GM21786 (cell line): ENCODE data around the gene SCP2D1.
"Not testable (repeated sequence)": the region's sequence is repeated elsewhere in the genome, so short reads cannot be mapped to it uniquely, and the experiment has no call there.

Experiments used
- ATAC-seq: cut with Tn5 transposase; IDR thresholded peaks from one replicate; pipeline ENCODE4 v1.9.1; 2021; ENCODE audit not compliant: unreplicated experiment

The SCP2D1 gene

GRCh38 chr20:18813483-18813882 lies at the start of gene SCP2D1:
TSS of gene SCP2D1 (plus strand) at chr20:18813783. CDS start at chr20:18813816, 33 bp downstream.
- ATAC-seq: no peak

- no peak for ATAC-seq
Measured at GRCh38 chr20:18767676-18768075, 45.9 kb upstream of the SCP2D1 start.

- ATAC-seq: no peak
Measured at GRCh38 chr20:18773566-18773965, 40.0 kb upstream of the SCP2D1 start.

GRCh38 chr20:18774207-18774606 lies 39.4 kb upstream of the SCP2D1 start:
- ATAC-seq: no peak

- ATAC-seq: no peak
Measured at GRCh38 chr20:18775633-18776032, 38.0 kb upstream of the SCP2D1 start.

- no peak for ATAC-seq
Measured at GRCh38 chr20:18778690-18779392, 34.7 kb upstream of the SCP2D1 start.

- no peak for ATAC-seq
Measured at GRCh38 chr20:18780385-18781130, 33.0 kb upstream of the SCP2D1 start.

GRCh38 chr20:18781509-18781908 lies 32.1 kb upstream of the SCP2D1 start:
- no peak for ATAC-seq

GRCh38 chr20:18783385-18783959 lies 30.1 kb upstream of the SCP2D1 start:
- no peak for ATAC-seq

GRCh38 chr20:18787046-18787445 lies 26.5 kb upstream of the SCP2D1 start:
- not testable (repeated sequence) for ATAC-seq

GRCh38 chr20:18788021-18788420 lies 25.6 kb upstream of the SCP2D1 start:
- no peak for ATAC-seq

GRCh38 chr20:18790787-18791186 lies 22.8 kb upstream of the SCP2D1 start:
- no peak for ATAC-seq

GRCh38 chr20:18793625-18794427 lies 19.8 kb upstream of the SCP2D1 start:
- ATAC-seq: peak; percentile 99

- ATAC-seq: no peak
Measured at GRCh38 chr20:18794428-18794787, 19.2 kb upstream of the SCP2D1 start.

- ATAC-seq: no peak
Measured at GRCh38 chr20:18795366-18795765, 18.2 kb upstream of the SCP2D1 start.

- ATAC-seq: no peak
Measured at GRCh38 chr20:18796282-18796833, 17.2 kb upstream of the SCP2D1 start.

GRCh38 chr20:18801516-18801915 lies 12.1 kb upstream of the SCP2D1 start:
- ATAC-seq: no peak

- ATAC-seq: peak; percentile 82
Measured at GRCh38 chr20:18802012-18802634, 11.5 kb upstream of the SCP2D1 start.

- ATAC-seq: no peak
Measured at GRCh38 chr20:18805881-18806280, 7.7 kb upstream of the SCP2D1 start.

- ATAC-seq: peak; percentile 56
Measured at GRCh38 chr20:18808712-18809111, 4.9 kb upstream of the SCP2D1 start.

- ATAC-seq: no peak
Measured at GRCh38 chr20:18811186-18811585, 2.4 kb upstream of the SCP2D1 start.
